HG02943 (cell line): ENCODE measurements around the gene PCCA.
"Not testable (repeated sequence)": the region's sequence is repeated elsewhere in the genome, so short reads cannot be mapped to it uniquely, and the experiment has no call there.

Experiments
- ATAC-seq: cut with Tn5 transposase; IDR thresholded peaks from one replicate; pipeline ENCODE4 v1.9.1; 2021; ENCODE audit warnings: mild to moderate bottlenecking, low read depth, moderate library complexity; ENCODE audit not compliant: unreplicated experiment

Gene PCCA

GRCh38 chr13:100515410-100515800 lies 426.5 kb downstream of the PCCA start:
- no peak for ATAC-seq

- no peak for ATAC-seq
Observed at GRCh38 chr13:100517135-100517534, 428.2 kb downstream of the PCCA start.

GRCh38 chr13:100517728-100518127 lies 428.8 kb downstream of the PCCA start:
- ATAC-seq, result no peak

GRCh38 chr13:100518394-100519062 lies 429.6 kb downstream of the PCCA start:
- no peak for ATAC-seq

- ATAC-seq, result no peak
Observed at GRCh38 chr13:100519626-100520025, 430.7 kb downstream of the PCCA start.

GRCh38 chr13:100520936-100521850 lies 432.3 kb downstream of the PCCA start:
- no peak for ATAC-seq

- ATAC-seq, result no peak
Observed at GRCh38 chr13:100521851-100522617, 433.1 kb downstream of the PCCA start.

- ATAC-seq, result no peak
Observed at GRCh38 chr13:100522618-100523309, 433.9 kb downstream of the PCCA start.

GRCh38 chr13:100523411-100523810 lies 434.5 kb downstream of the PCCA start:
- ATAC-seq, result no peak

GRCh38 chr13:100523981-100524386 lies 435.1 kb downstream of the PCCA start:
- ATAC-seq, result no peak

- ATAC-seq, result not testable (repeated sequence)
Observed at GRCh38 chr13:100524688-100525087, 435.8 kb downstream of the PCCA start.

GRCh38 chr13:100525453-100526317 lies 436.8 kb downstream of the PCCA start:
- no peak for ATAC-seq

GRCh38 chr13:100526318-100527000 lies 437.6 kb downstream of the PCCA start:
- ATAC-seq, result no peak

- ATAC-seq, result no peak
Observed at GRCh38 chr13:100527644-100528043, 438.8 kb downstream of the PCCA start.

- no peak for ATAC-seq
Observed at GRCh38 chr13:100528353-100528752, 439.5 kb downstream of the PCCA start.

- no peak for ATAC-seq
Observed at GRCh38 chr13:100528820-100529219, 439.9 kb downstream of the PCCA start.

- no peak for ATAC-seq
Observed at GRCh38 chr13:100529666-100530377, 440.9 kb downstream of the PCCA start.

- no peak for ATAC-seq
Observed at GRCh38 chr13:100530671-100531213, 441.8 kb downstream of the PCCA start.
